Endothelial cell of umbilical vein (primary cell): ENCODE data around the gene PROM1. TPM values are rescaled to one million over a fixed set of nuclear protein-coding genes. Genes with fewer than 3 reads are reported as not detected.

ENCODE experiments used
- BruUV-seq: library from RNA; stranded (reverse); fragments of 400-500 nt; replicated peaks from 2 replicates; lab custom pipeline; 2021; lab: Mats Ljungman, UMichigan
- CTCF ChIA-PET: fragments of 300-600, 350-600 bp; sonication (Branson Sonifier 250); formaldehyde crosslinking; loops from one replicate; lab custom pipeline; 2021; ENCODE audit warnings: antibody characterized with exemption, inconsistent platforms; lab: Charles Lee
- POLR2A ChIA-PET: fragments of 300-600, 350-600 bp; sonication (Branson Sonifier 250); formaldehyde crosslinking; loops from one replicate; lab custom pipeline; 2021; ENCODE audit warnings: antibody characterized with exemption, inconsistent platforms; lab: Charles Lee
- DNase-seq: peaks from one replicate; pipeline ENCODE4 v3.0.0-alpha.2; 2011; ENCODE audit warnings: low read depth, low spot score
- FAIRE-seq: peaks from 2 replicates; lab custom pipeline; 2011; peaks lifted over from hg19 to GRCh38; lab: Jason Lieb, UNC
- H2AFZ ChIP-seq: 2 replicates; pipeline ENCODE4 v1.6.0; 2012; ENCODE audit warnings: low read depth, low read length, control low read depth, inconsistent platforms
- H3K27ac ChIP-seq: 2 replicates; pipeline ENCODE4 v1.5.1; 2011; ENCODE audit warnings: low read depth, mild to moderate bottlenecking, control low read depth, low read length, moderate library complexity; ENCODE audit not compliant: insufficient read depth
- H3K27me3 ChIP-seq, 2 experiments: 2 replicates each; pipeline versions ENCODE4 v1.6.0 to v1.6.1; 2011; ENCODE audit warnings: low read length in 2 of 2, mixed read lengths in 1 of 2; ENCODE audit not compliant: control insufficient read depth in 2 of 2, insufficient read depth in 2 of 2
- H3K36me3 ChIP-seq, 2 experiments: 2 replicates in 1 of 2; 3 replicates in 1 of 2; pipeline ENCODE4 v1.5.1; 2011; ENCODE audit warnings: low read length in 2 of 2, mild to moderate bottlenecking in 1 of 2, moderate library complexity in 1 of 2; ENCODE audit not compliant: control insufficient read depth in 2 of 2, insufficient read depth in 2 of 2; ENCODE audit errors: extremely low read depth in 1 of 2
- H3K4me1 ChIP-seq: 3 replicates; pipeline ENCODE4 v1.5.1; 2011; ENCODE audit warnings: mild to moderate bottlenecking, low read length; ENCODE audit not compliant: control insufficient read depth, insufficient read depth; ENCODE audit errors: extremely low read depth
- H3K4me2 ChIP-seq: 2 replicates; pipeline ENCODE4 v1.6.1; 2011; ENCODE audit warnings: low read length, control low read depth, mixed read lengths; ENCODE audit not compliant: insufficient read depth
- H3K4me3 ChIP-seq, 3 experiments: fragments of 200-600 bp in 1 of 3; sonication (generic), shearing (Covaris generic) in 1 of 3; replicated peaks in 1 of 3; 2 replicates each; pipeline ENCODE4 v1.5.1; 2011 to 2016; ENCODE audit warnings: control low read depth in 3 of 3, low read length in 3 of 3, mild to moderate bottlenecking in 2 of 3, inconsistent platforms in 1 of 3, low read depth in 1 of 3, moderate library complexity in 1 of 3; ENCODE audit not compliant: insufficient read depth in 1 of 3
- H3K79me2 ChIP-seq: 2 replicates; pipeline ENCODE4 v1.6.0; 2012; ENCODE audit warnings: low read length, inconsistent platforms; ENCODE audit not compliant: control insufficient read depth, insufficient read depth
- H3K9ac ChIP-seq: replicated peaks from 2 replicates; pipeline ENCODE3; 2011; ENCODE audit warnings: low read length, control low read depth; ENCODE audit not compliant: insufficient read depth; ENCODE audit errors: extremely low read depth
- H3K9me1 ChIP-seq: replicated peaks from 3 replicates; pipeline ENCODE4 v1.6.0; 2011; ENCODE audit warnings: mild to moderate bottlenecking, low read length; ENCODE audit not compliant: control insufficient read depth, insufficient read depth; ENCODE audit errors: extremely low read depth
- H3K9me3 ChIP-seq: replicated peaks from 2 replicates; pipeline ENCODE4 v1.5.1; 2012; ENCODE audit warnings: low read length, inconsistent platforms; ENCODE audit not compliant: control insufficient read depth, insufficient read depth
- H4K20me1 ChIP-seq: replicated peaks from 2 replicates; pipeline ENCODE3; 2011; ENCODE audit warnings: mild to moderate bottlenecking, low read length; ENCODE audit not compliant: control insufficient read depth, insufficient read depth; ENCODE audit errors: extremely low read depth
- CTCF ChIP-seq, 2 donors: IDR thresholded peaks; 1 replicate in 1 of 2; 2 replicates in 1 of 2; pipeline ENCODE4 v1.5.1; 2011; ENCODE audit warnings: low read length in 2 of 2, mild to moderate bottlenecking in 2 of 2, moderate library complexity in 2 of 2, control low read depth in 1 of 2, inconsistent platforms in 1 of 2, low read depth in 1 of 2; ENCODE audit not compliant: insufficient read depth in 1 of 2; ENCODE audit errors: extremely low read depth in 1 of 2
- EZH2 ChIP-seq: IDR thresholded peaks from 2 replicates; pipeline ENCODE4 v1.6.1; 2012; ENCODE audit warnings: borderline replicate concordance, low read depth, mild to moderate bottlenecking, moderate library complexity, low read length, inconsistent platforms; ENCODE audit not compliant: severe bottlenecking
- FOS ChIP-seq: IDR thresholded peaks from 2 replicates; pipeline ENCODE4 v1.6.1; 2011; ENCODE audit warnings: mild to moderate bottlenecking, low read length, moderate library complexity, borderline replicate concordance; ENCODE audit not compliant: insufficient read depth
- GATA2 ChIP-seq: IDR thresholded peaks from 2 replicates; pipeline ENCODE4 v1.7.0; 2011; ENCODE audit warnings: low read depth, mild to moderate bottlenecking, moderate library complexity, mixed read lengths, low read length; ENCODE audit not compliant: insufficient read length, insufficient read depth
- JUN ChIP-seq: IDR thresholded peaks from 2 replicates; pipeline ENCODE4 v1.6.1; 2011; ENCODE audit warnings: borderline replicate concordance, low read depth; ENCODE audit not compliant: insufficient read length, insufficient read depth
- MAX ChIP-seq: IDR thresholded peaks from 2 replicates; pipeline ENCODE4 v1.6.1; 2011; ENCODE audit not compliant: insufficient read depth, insufficient read length
- MYC ChIP-seq: IDR thresholded peaks from one replicate; pipeline ENCODE4 v1.6.1; 2011; ENCODE audit warnings: mild to moderate bottlenecking, low read depth, low read length
- POLR2A ChIP-seq: IDR thresholded peaks from 2 replicates; pipeline ENCODE4 v1.6.1; 2012; ENCODE audit warnings: low read depth, mild to moderate bottlenecking, control low read depth, low read length
- POLR2AphosphoS5 ChIP-seq: IDR thresholded peaks from 2 replicates; pipeline ENCODE4 v1.6.1; 2012; ENCODE audit warnings: low read depth, mild to moderate bottlenecking, control low read depth, low read length, moderate library complexity; ENCODE audit not compliant: insufficient read depth
- dilution Hi-C: fragments of 300-500 bp; cut with MboI; formaldehyde crosslinking; loops from one replicate; pipeline ENCODE4 v1.15.0; 2019; ENCODE audit warnings: low sequenced_read_pairs; ENCODE audit not compliant: extremely low pct_ligation_motif_present
- intact Hi-C: fragments of 100-400 bp; cut with micrococcal nuclease; formaldehyde crosslinking; loops from one replicate; pipeline ENCODE4 v1.10.0; 2022
- polyA plus RNA-seq, 4 experiments: library from polyadenylated mRNA; depleted of rRNA in 3 of 4; stranded (reverse) in 3 of 4; unstranded in 1 of 4; fragments of >200 nt; gene quantifications; 2 replicates each; pipeline versions ENCODE4 v1.2.1 to v1.2.3, GENCODE V29; 2011 to 2012; ENCODE audit warnings: missing spikeins in 1 of 4
- total RNA-seq: library from RNA; stranded (reverse); gene quantifications from 2 replicates; pipeline ENCODE4 v1.2.3, GENCODE V29; 2021

The PROM1 gene
- total and polyA plus RNA-seq, 2 donors (not counting 3 experiments of a cell fraction or from before 2014, with no cell fraction given): 0.36 to 1.7 TPM

DNA sequence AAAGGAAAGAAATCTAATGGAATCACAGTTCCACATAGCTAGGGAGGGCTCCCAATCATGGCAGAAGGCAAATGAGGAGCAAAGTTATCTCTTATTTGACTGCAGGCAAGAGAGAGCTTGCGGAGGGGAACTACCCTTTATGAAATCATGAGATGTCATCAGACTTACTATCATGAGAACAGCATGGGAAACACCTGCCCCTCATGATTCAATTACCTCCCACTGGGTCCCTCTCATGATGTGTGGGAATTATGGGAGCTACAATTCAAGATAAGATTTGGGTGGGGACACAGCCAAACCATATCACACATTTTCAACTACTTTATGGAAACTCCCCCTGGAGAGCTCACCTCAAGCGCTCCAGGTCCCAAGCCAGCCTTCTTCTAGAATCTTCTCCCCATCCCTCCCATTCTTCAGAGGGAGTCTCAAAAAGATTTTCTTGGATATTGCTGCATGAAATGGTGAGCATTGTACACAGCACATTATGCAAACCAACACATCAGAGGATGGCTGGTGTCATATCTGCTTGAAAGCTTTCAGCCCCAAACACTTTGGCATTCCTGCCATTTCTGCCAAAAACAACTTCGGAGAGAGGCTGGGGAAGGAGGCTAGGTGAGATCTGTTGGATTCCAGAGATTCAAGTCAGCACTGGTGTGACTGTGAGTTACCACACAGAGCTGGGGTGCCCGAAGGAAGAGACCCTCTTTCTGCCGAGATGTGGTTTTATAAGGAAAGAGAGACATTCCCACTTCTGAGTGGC is 152.2 kb downstream of the PROM1 start:
- H3K4me3 ChIP-seq: no peak overlapping the region
- H3K36me3 ChIP-seq: no peaks in the 10 kb centered on the region
- dilution Hi-C loops: no loop called here
- intact Hi-C loops: no loop called here
- no peak for FAIRE-seq
- H3K27me3 ChIP-seq: peaks cover 2 to 5% of the 10 kb centered on the region in 2 experiments
- no peak for DNase-seq
- TF ChIP-seq EZH2: no peak
- TF ChIP-seq CTCF (IDR thresholded peaks at IDR 0.05; ENCODE audit: extremely low read depth in 1 of 2, insufficient read depth in 1 of 2, low read depth in 1 of 2, low read length in 2 of 2): no peak
- no peak for TF ChIP-seq JUN
- no peak for TF ChIP-seq GATA2
- TF ChIP-seq FOS: no peak
- no peak for TF ChIP-seq POLR2A
- no peak for TF ChIP-seq POLR2AphosphoS5
- TF ChIP-seq MAX: no peak
- TF ChIP-seq MYC: no peak
- no peaks in the 10 kb centered on the region for H3K4me1 ChIP-seq
- ChIA-PET POLR2A (no interaction called here), CTCF (interaction anchor here (1.0 to 1.4 kb wide), 3 partner anchors 25 to 125 kb away, joined by 3 to 5 read pairs (median 4); no protein-coding TSS in a partner anchor)
- no peaks in the 10 kb centered on the region for H3K9me1 ChIP-seq
- no peak overlapping the region for H3K4me2 ChIP-seq
- H3K9ac ChIP-seq: no peak overlapping the region
- no peaks in the 10 kb centered on the region for H4K20me1 ChIP-seq
- H3K27ac ChIP-seq: no peak overlapping the region
- no peak overlapping the region for H2AFZ ChIP-seq
- H3K79me2 ChIP-seq: no peaks in the 10 kb centered on the region
- no peaks in the 10 kb centered on the region for H3K9me3 ChIP-seq
- no TSS peak for BruUV-seq
